Karpas-422 (cell line): Measurements from ENCODE around the gene IMPG2. TPM values are rescaled to one million over a fixed set of nuclear protein-coding genes. Genes with fewer than 3 reads are reported as not detected.

Experiments
- DNase-seq: peaks from one replicate; pipeline ENCODE4 v3.0.0-alpha.2; 2015
- H2AFZ ChIP-seq: fragments of 200-600 bp; sonication (generic); 2 replicates; pipeline ENCODE4 v1.6.1; 2014; ENCODE audit warnings: antibody characterized with exemption, low read length, mixed read lengths
- H3K27ac ChIP-seq: fragments of 200-600 bp; sonication (generic); 2 replicates; pipeline ENCODE4 v1.5.1; 2014; ENCODE audit warnings: mild to moderate bottlenecking, low read length, moderate library complexity
- H3K27me3 ChIP-seq: fragments of 200-600 bp; sonication (generic); 2 replicates; pipeline ENCODE4 v1.6.1; 2014; ENCODE audit warnings: low read length, mixed read lengths
- H3K36me3 ChIP-seq: fragments of 200-600 bp; sonication (generic); 2 replicates; pipeline ENCODE4 v1.6.1; 2014; ENCODE audit warnings: low read length, mixed read lengths; ENCODE audit not compliant: insufficient read depth
- H3K4me1 ChIP-seq: fragments of 200-600 bp; sonication (generic); 2 replicates; pipeline ENCODE4 v1.6.1; 2014; ENCODE audit warnings: mild to moderate bottlenecking, low read length, mixed read lengths
- H3K4me2 ChIP-seq: fragments of 200-600 bp; sonication (generic); 2 replicates; pipeline ENCODE4 v1.6.1; 2014; ENCODE audit warnings: low read length, low read depth, mild to moderate bottlenecking; ENCODE audit not compliant: poor library complexity, severe bottlenecking
- H3K4me3 ChIP-seq: fragments of 200-600 bp; sonication (generic); 2 replicates; pipeline ENCODE4 v1.5.1; 2014; ENCODE audit warnings: mild to moderate bottlenecking, antibody characterized with exemption, low read length, mixed read lengths
- H3K79me2 ChIP-seq: fragments of 200-600 bp; sonication (generic); 2 replicates; pipeline ENCODE4 v1.6.1; 2014; ENCODE audit warnings: mild to moderate bottlenecking, low read length, mixed read lengths
- H3K9ac ChIP-seq: fragments of 200-600 bp; sonication (generic); 2 replicates; pipeline ENCODE4 v1.6.0; 2014; ENCODE audit warnings: low read length
- H3K9me2 ChIP-seq: fragments of 200-600 bp; sonication (generic), shearing (Covaris generic); replicated peaks from 2 replicates; pipeline ENCODE4 v1.6.0; 2014; ENCODE audit warnings: mild to moderate bottlenecking, low read length, moderate library complexity; ENCODE audit not compliant: insufficient read depth
- H3K9me3 ChIP-seq: fragments of 300-700, 200-600 bp; sonication (generic); 2 replicates; pipeline ENCODE4 v1.6.1; 2014; ENCODE audit warnings: low read length, mixed read lengths
- H4K20me1 ChIP-seq: fragments of 200-600 bp; sonication (generic); 2 replicates; pipeline ENCODE4 v1.6.1; 2014; ENCODE audit warnings: mild to moderate bottlenecking, antibody characterized with exemption, low read length, low read depth; ENCODE audit not compliant: insufficient read depth
- total RNA-seq: library from RNA; depleted of rRNA; stranded (reverse); fragments of >200 nt; shearing (Covaris generic); gene quantifications from 2 replicates; pipeline ENCODE4 v1.2.3, GENCODE V29; 2014; ENCODE audit warnings: low replicate concordance

Gene IMPG2
- total RNA-seq, 1 experiment from 2014 or later, result 0.45 TPM

DNA sequence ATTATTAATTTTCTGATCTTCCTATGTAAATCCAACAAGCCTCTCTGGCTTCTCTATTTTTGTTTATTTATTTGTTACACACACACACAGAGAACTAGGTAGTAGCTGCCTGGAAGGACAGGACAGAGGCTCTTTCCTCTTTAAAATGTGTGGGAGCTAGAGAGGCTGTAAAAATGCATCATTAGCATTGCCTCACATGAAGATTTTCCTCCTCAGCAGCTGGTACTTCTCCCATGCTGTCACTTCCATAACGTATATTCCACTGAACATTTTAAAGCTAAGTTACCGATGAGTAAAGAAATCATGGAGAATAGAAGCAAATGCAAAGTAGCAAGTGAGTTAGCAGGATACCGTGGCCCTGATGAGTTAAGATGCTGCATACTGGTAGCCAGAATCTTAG, 63.9 kb downstream of the IMPG2 start:
- Histone ChIP-seq H3K9me2 (no peaks in the 10 kb centered on the region), H3K9ac (no peak overlapping the region), H3K4me2 (no peak overlapping the region), H4K20me1 (no peaks in the 10 kb centered on the region), H3K9me3 (no peaks in the 10 kb centered on the region), H3K27me3 (no peaks in the 10 kb centered on the region), H3K27ac (no peak overlapping the region), H2AFZ (no peak overlapping the region), H3K4me1 (no peaks in the 10 kb centered on the region), H3K36me3 (no peaks in the 10 kb centered on the region), H3K4me3 (no peak overlapping the region), H3K79me2 (no peaks in the 10 kb centered on the region)
- no peak for DNase-seq

GRCh38 chr3:101255441-101255840, 64.9 kb downstream of the IMPG2 start:
- Histone ChIP-seq H4K20me1 (no peaks in the 10 kb centered on the region), H3K4me1 (no peaks in the 10 kb centered on the region), H3K27me3 (no peaks in the 10 kb centered on the region), H3K9ac (no peak overlapping the region), H3K4me2 (no peak overlapping the region), H3K4me3 (no peak overlapping the region), H3K9me3 (no peaks in the 10 kb centered on the region), H3K27ac (no peak overlapping the region), H3K36me3 (no peaks in the 10 kb centered on the region), H3K79me2 (no peaks in the 10 kb centered on the region), H3K9me2 (no peaks in the 10 kb centered on the region), H2AFZ (no peak overlapping the region)
- DNase-seq, result no peak

GRCh38 chr3:101253396-101253795, 67.0 kb downstream of the IMPG2 start:
- Histone ChIP-seq H3K27ac (no peak overlapping the region), H4K20me1 (no peaks in the 10 kb centered on the region)

GRCh38 chr3:101252945-101253344, 67.4 kb downstream of the IMPG2 start:
- no peak for DNase-seq
- no peak overlapping the region for H2AFZ ChIP-seq
- H3K9me2 ChIP-seq, result no peaks in the 10 kb centered on the region
- H3K9ac ChIP-seq, result no peak overlapping the region
- no peak overlapping the region for H3K4me3 ChIP-seq
- H3K79me2 ChIP-seq, result no peaks in the 10 kb centered on the region
- H4K20me1 ChIP-seq, result no peaks in the 10 kb centered on the region
- H3K36me3 ChIP-seq, result no peaks in the 10 kb centered on the region
- H3K4me1 ChIP-seq, result no peaks in the 10 kb centered on the region
- no peak overlapping the region for H3K4me2 ChIP-seq
- no peak overlapping the region for H3K27ac ChIP-seq
- no peaks in the 10 kb centered on the region for H3K27me3 ChIP-seq
- H3K9me3 ChIP-seq, result no peaks in the 10 kb centered on the region

More at GRCh38 chr3:101253396-101253795, 67.0 kb downstream of the IMPG2 start:
- no peaks in the 10 kb centered on the region for H3K27me3 ChIP-seq
- H3K4me2 ChIP-seq, result no peak overlapping the region
- no peak overlapping the region for H3K9ac ChIP-seq
- no peaks in the 10 kb centered on the region for H3K4me1 ChIP-seq
- no peaks in the 10 kb centered on the region for H3K36me3 ChIP-seq
- no peaks in the 10 kb centered on the region for H3K9me3 ChIP-seq
- H3K79me2 ChIP-seq, result no peaks in the 10 kb centered on the region
- H3K4me3 ChIP-seq, result no peak overlapping the region
- no peaks in the 10 kb centered on the region for H3K9me2 ChIP-seq
- no peak overlapping the region for H2AFZ ChIP-seq
- no peak for DNase-seq

- Histone ChIP-seq H3K9ac (no peak overlapping the region), H3K4me3 (no peak overlapping the region), H2AFZ (no peak overlapping the region), H3K4me2 (no peak overlapping the region), H4K20me1 (no peaks in the 10 kb centered on the region), H3K9me2 (no peaks in the 10 kb centered on the region), H3K9me3 (no peaks in the 10 kb centered on the region), H3K27ac (no peak overlapping the region), H3K36me3 (no peaks in the 10 kb centered on the region), H3K4me1 (no peaks in the 10 kb centered on the region), H3K79me2 (no peaks in the 10 kb centered on the region), H3K27me3 (no peaks in the 10 kb centered on the region)
- no peak for DNase-seq
Measured at GRCh38 chr3:101252307-101252706, 68.1 kb downstream of the IMPG2 start.

- Histone ChIP-seq H3K36me3 (no peaks in the 10 kb centered on the region), H4K20me1 (no peaks in the 10 kb centered on the region), H3K4me2 (no peak overlapping the region), H3K79me2 (no peaks in the 10 kb centered on the region), H3K9ac (no peak overlapping the region), H3K4me3 (no peak overlapping the region), H2AFZ (no peak overlapping the region), H3K27me3 (no peaks in the 10 kb centered on the region), H3K9me3 (no peaks in the 10 kb centered on the region), H3K4me1 (no peaks in the 10 kb centered on the region), H3K27ac (no peak overlapping the region), H3K9me2 (no peaks in the 10 kb centered on the region)
- no peak for DNase-seq
Measured at GRCh38 chr3:101251441-101251840, 68.9 kb downstream of the IMPG2 start.

- Histone ChIP-seq H3K79me2 (no peaks in the 10 kb centered on the region), H3K4me2 (no peak overlapping the region), H3K4me3 (no peak overlapping the region), H3K36me3 (no peaks in the 10 kb centered on the region), H3K9me2 (no peaks in the 10 kb centered on the region), H3K27ac (no peak overlapping the region), H2AFZ (no peak overlapping the region), H3K9ac (no peak overlapping the region), H4K20me1 (no peaks in the 10 kb centered on the region), H3K4me1 (no peaks in the 10 kb centered on the region), H3K27me3 (no peaks in the 10 kb centered on the region), H3K9me3 (no peaks in the 10 kb centered on the region)
- DNase-seq, result no peak
Measured at GRCh38 chr3:101249522-101249921, 70.9 kb downstream of the IMPG2 start.

DNA sequence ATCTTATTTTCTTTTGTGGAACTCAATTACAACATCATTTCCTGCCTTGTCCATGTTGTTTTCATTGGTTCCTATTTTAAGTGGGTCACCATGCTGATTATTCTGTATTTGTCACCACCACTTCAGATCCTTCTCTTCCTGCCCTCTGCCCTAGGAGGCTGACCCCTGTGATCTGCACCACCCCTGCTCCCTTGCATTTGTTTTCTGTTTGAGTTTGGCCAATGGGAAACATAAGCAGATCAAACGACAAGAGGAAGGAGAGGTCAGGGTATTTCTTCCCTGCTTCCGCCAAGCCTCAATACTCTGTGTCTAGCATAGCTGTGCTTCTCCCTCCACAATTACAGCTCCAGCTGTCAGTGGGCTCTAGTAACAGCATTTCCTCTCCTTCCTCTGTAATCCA, 71.6 kb downstream of the IMPG2 start:
- no peak overlapping the region for H3K9ac ChIP-seq
- no peak for DNase-seq
- no peaks in the 10 kb centered on the region for H3K79me2 ChIP-seq
- H3K27ac ChIP-seq, result no peak overlapping the region
- H3K9me3 ChIP-seq, result no peaks in the 10 kb centered on the region
- H2AFZ ChIP-seq, result no peak overlapping the region
- H3K4me3 ChIP-seq, result no peak overlapping the region
- H3K27me3 ChIP-seq, result no peaks in the 10 kb centered on the region
- no peak overlapping the region for H3K4me2 ChIP-seq
- no peaks in the 10 kb centered on the region for H3K9me2 ChIP-seq
- H3K4me1 ChIP-seq, result no peaks in the 10 kb centered on the region
- no peaks in the 10 kb centered on the region for H4K20me1 ChIP-seq
- no peaks in the 10 kb centered on the region for H3K36me3 ChIP-seq

- Histone ChIP-seq H3K9ac (no peak overlapping the region), H3K36me3 (no peaks in the 10 kb centered on the region), H3K4me2 (no peak overlapping the region), H3K9me2 (no peaks in the 10 kb centered on the region), H3K4me3 (no peak overlapping the region), H3K4me1 (no peaks in the 10 kb centered on the region), H3K27ac (no peak overlapping the region), H3K9me3 (no peaks in the 10 kb centered on the region), H3K79me2 (no peaks in the 10 kb centered on the region), H3K27me3 (no peaks in the 10 kb centered on the region), H2AFZ (no peak overlapping the region), H4K20me1 (no peaks in the 10 kb centered on the region)
- DNase-seq, result no peak
Measured at GRCh38 chr3:101244212-101244575, 76.2 kb downstream of the IMPG2 start.
